Ramos (cell line): ENCODE measurements around the gene ZNF777.
"Not testable (repeated sequence)": the region's sequence is repeated elsewhere in the genome, so short reads cannot be mapped to it uniquely, and the experiment has no call there.

Experiments used
- in situ Hi-C: fragments of 300-500 bp; cut with MboI; formaldehyde crosslinking; loops from one replicate; pipeline ENCODE4 v1.14.3; 2022; ENCODE audit warnings: low sequenced_read_pairs; ENCODE audit not compliant: unreplicated experiment

The ZNF777 gene

DNA sequence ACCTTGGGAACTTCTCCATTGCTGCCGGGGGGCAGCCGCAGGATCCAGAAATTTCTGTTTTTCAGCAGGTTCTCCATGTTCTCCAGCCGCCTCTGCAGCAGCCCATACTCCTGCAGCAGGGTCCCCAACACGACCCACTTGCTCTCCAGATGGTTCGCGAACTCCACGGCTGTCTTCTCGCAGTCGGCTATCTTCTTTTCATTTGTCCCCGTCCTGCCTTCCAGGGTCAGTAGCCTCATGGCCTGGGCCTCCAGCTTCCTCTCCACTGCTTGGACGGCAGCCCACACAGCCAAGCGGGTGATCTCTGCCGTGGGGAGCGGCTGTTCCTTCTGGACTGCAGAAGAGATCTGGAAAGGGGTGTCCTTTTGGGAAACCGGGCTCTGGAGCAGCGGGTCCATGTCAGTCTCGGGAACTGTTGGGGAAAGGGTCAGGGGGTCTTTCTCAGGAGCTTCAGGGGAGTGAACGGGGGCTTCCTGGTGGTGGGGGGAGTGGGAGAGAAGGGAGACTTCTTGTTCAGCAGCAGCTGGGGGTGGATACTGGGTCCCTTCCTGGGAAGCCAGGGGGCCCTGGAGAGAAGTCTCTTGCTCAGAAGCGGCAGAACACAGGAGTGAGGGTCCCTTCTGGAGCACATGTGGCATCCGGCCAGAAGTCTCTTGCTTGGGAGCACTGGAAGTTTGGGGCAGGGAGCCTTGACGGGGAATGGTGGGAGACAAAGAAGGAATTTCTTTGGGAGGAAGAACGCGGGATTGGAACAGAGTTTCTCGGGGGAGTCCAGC lies 5.5 kb downstream of the ZNF777 start:
- in situ Hi-C loops = no loop called here

DNA sequence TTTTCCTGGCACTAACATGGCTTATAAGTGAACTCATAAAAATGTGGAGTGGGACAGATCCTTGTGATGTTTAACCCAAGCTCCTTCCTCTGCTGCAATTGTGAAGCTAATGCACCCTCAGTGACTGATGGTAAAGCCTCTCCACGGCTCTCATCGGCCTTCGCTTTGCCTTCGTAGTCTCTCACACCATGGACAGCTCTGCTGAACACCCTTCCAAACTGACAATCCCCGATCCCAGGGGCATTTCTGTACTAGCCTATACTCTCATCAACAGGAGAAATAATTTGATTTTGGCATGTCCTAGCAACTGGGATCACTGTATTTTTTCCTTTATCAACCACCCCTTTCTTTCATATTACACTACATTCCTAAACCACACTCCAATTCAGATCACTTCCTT lies 6.1 kb downstream of the ZNF777 start:
- in situ Hi-C loops = no loop called here

DNA sequence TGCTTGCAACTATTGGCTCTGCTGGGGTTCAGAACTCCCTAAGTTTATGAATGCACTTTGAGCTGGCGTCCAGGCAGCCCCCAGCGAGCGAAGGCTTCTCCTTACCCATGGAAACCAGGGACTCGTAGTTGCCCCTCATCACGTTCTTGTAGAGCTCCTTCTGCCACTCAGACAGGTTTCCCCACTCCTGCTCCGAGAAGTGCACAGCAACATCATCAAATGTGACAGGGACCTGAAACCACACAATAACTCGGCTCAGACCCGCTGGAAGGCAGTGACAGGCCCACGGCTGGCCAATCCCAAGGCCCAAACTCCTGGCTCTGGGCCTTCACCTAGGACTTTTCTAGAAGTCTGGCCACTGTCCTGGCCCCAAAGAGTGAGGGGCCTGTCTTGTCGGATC lies 6.9 kb downstream of the ZNF777 start:
- in situ Hi-C loops = no loop called here

DNA sequence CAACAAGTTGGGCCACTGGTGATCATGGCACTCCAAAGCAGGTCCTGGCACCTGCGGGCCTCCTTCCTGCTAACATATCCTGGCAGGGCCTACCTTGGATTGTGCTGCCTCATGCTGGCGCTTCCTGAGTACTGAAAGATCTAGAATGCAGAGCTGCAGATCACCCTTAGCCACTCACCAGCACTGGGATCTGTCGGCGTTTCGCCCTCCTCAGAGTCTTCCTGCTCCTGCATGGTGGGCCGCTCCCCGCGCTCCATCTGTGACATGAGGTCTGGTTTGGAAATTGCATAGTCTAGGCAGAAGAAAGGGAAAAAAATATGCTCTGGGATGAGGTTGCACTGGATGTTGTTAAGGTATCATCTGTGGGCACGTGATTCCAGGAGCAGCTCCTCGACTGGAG lies 10.0 kb downstream of the ZNF777 start:
- in situ Hi-C loops = no loop called here

DNA sequence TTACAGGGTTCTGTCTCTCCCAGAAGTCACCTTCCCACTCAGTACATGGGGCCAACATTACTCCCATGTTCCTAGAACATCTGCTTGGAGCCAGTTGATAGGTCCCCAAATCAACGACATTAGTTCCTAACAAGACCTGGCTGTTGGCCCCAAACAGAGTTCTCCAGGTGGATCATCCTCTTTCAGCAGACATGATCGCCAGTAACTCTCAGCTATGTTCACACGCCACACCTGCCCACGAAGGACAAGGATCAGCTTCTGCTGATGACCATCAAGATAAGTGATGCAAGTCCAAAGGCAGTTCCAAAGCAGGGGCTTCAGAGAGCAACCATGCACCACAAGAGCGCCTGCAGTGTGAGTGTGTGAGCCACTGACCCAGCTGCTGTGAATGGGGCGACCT lies 11.0 kb downstream of the ZNF777 start:
- in situ Hi-C loops = no loop called here

DNA sequence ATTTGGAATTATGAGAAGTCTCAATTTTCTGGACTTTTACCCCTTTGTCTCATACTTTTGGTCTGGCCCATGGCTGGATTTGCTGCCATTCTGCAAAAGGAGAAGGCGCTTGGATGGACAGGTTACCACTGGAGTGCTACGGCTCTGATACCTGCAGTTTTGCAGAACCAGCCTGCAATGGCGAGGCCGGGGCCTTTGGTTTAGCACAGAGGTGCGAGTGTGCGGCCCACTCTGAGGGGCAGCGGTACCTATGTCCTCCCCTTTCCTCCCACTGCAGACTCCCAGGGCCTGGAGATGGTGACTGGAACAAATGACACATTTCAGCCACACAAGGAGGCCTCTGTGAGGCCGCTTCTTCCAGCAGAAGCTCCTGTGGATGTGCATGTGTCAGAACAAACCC lies 11.9 kb downstream of the ZNF777 start:
- in situ Hi-C loops = no loop called here

DNA sequence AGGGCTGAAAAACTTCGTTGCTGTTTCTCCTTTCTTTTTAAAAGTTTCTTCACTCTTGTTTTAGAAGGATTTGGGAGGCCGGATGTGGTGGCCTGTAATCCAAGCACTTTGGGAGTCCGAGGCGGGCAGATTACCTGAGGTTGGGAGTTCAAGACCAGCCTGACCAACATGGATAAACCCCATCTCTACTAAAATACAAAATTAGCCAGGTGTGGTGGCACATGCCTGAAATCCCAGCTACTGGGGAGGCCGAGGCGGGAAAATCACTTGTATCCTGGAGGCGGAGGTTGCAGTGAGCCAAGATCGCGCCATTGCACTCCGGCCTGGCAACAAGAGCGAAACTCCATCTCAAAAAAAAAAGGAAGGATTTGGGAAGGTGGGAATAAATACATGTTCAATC lies 14.8 kb downstream of the ZNF777 start:
- in situ Hi-C loops = not testable (repeated sequence)

DNA sequence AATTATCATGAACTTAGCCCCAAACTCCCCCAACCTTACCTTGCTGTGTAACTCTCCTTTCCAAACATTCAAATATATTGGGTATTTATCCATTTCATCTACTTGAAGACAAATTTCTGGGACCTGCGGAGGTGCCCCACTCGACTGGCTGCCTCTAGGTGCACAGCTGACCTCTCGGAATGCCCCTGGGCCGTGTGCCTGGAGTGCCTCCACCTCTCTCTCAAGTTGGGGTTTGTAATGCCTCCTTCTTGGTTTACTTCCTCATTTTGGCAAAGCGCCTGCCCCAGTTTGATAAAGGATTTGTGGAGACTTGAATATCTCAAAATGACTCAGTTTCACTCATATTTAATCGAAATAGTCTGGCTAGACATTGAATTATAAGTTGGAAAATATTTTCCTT lies 16.6 kb downstream of the ZNF777 start:
- in situ Hi-C loops = no loop called here

DNA sequence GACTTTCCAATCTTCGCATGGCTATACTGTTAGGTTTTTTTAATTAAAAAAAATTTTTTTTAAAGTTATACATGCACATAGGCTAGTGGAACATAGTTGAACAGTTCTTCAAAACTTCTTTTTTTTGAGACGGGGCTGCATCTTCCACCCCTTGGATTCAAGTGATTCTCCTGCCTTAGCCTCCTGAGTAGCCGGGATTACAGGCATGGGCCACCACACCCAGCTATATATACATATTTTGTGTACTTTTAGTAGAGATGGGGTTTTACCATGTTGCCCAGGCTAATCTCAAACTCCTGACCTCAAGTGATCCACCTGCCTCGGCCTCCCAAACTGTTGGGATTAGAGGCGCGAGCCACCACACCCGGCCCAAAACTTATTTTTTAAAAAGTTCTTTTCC lies 17.3 kb downstream of the ZNF777 start:
- in situ Hi-C loops = no loop called here

DNA sequence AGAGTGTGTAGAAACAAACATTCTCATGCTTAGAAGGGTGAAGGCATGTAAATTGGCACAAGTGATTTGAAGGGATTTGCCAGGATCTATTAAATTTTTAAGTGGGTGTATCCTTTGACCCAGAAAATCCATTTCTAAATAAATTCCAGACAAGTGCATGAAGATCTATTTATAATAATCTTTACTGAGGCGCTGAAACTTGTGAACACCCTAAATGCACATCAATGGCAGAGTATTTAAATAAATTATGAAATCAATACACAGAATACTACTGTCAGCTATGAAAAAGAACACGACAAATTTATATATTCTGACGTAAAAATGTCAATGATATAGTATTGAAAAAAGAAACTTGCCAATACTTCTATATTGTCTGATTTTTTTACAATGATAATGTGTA lies 17.9 kb downstream of the ZNF777 start:
- in situ Hi-C loops = no loop called here

DNA sequence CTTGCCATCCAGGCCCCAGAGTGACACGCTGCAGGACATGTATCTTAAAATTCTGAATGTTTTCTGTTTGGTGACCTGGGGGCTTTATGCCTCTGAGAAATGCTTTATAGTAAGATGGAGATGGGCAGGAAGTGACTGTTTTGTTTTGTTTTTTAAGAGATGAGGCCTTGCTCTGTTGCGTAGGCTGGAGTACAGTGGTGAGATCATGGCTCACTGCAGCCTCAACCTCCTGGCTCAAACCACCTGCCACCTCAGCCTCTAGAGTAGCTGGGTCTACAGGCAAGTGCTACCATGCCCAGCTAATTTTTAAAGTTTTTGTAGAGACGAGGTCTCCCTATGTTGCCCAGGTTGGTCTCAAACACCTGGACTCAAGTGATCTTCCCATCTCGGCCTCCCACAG lies 20.6 kb downstream of the ZNF777 start:
- in situ Hi-C loops = no loop called here

DNA sequence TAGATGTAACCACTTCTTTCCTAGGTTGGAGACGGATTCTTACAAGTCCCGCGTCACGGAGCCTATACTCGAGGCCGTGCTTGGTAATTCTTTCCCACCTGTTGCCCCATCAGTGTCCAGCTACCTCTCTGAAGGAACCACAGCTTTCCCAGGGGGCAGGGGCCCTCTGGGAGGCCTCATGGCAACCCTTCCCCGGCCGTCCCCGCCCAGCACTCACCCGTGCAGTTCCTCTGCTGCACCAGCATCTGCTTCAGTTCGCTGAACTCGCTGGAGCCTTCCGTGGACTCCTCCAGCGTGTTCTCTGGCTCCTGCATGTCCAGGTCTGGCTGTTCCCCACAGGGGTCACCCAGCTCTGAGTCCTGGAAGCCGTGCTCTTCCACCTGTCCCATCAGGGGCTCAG lies 24.5 kb downstream of the ZNF777 start:
- in situ Hi-C loops = no loop called here

DNA sequence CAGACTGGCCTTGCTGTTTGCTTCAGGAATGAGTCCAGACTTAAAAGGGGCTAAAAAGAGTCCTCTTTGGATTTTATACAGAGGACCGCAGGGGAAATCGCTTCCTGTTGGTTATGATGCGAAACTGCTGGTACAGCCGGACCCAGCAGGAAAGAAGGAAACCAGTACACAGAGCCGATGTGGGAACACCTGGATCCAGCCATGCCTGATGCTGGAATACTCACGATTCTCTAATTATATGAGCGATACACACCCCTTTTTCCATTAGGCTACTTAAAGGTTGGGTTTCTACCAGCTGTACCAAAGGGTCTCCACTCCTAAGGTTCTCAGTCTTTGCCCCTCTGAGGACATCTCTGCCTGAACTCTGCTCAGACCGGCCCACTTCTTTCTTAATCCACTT lies 27.7 kb downstream of the ZNF777 start:
- in situ Hi-C loops = no loop called here

DNA sequence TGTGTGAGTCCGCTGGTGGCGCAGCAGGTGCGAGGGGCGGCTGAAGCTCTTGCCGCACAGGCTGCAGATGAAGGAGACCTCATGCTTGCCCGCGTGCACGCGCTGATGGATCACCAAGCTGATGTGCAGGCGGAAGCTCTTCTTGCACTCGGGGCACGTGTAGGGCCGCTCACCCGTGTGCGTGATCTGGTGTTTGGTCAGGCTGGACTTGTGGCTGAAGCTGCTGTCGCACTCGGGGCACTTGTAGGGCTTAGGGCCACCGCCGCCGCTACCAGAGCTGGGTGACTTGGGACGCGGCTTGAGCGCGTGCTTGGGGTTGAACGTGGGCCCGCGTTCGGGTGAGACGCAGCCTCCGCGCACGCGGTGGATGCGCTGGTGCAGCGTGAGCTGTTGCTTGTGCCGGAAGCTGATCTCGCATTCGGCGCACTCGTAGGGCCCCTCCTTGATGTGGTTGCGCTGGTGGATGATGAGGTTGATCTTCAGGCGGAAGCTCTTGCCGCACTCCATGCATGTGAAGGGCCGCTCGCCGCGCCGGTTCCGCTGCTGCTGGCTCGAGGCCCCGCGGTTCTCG lies 28.7 kb downstream of the ZNF777 start:
- in situ Hi-C loops = no loop called here

DNA sequence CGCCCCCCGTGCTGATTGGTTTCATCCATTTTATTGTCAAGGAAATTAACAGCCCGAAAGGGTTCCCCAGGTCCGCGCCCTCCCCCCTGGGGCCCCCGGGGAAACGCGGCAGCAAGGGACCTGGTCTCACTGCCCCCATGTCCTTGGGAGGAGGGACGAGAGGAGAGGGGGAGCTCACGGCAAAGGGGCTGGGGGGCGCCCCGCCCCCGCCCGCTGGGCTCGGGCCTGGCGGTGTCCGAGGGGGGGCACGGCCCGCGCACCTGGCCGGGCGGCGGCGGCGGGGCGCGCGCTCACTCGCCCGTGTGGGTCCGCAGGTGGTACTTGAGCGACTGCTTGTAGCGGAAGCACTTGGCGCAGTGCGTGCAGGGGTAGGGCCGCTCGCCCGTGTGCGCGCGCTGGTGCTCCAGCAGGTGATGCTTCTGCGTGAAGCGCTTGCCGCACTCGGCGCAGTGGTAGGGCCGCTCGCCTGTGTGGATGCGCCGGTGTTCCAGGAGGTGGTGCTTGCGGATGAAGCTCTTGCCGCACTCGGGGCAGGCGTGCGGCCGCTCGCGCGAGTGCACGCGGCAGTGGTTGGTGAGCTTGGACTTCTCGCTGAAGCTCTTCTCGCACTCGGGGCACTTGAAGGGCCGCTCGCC lies 29.3 kb downstream of the ZNF777 start:
- in situ Hi-C loops = no loop called here

DNA sequence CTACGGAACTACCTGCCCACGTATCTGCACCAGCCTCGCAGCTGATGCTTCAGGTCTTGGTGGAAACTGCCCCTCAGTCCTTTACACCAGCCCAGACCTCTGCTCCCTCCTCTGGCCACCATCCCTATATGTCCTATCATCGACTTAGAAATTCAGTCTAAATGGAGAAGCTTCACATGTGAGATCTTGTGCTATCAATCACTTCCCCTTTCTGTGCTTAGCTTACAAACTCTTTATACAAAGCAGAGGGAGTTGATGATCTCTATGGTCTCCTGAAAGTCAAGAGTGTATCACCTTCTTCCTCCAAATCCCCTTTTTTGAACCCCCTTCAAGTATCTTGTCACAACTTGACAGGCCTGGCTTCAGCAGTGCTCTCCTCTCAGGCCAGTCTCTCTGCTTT lies 30.7 kb downstream of the ZNF777 start:
- in situ Hi-C loops = no loop called here

DNA sequence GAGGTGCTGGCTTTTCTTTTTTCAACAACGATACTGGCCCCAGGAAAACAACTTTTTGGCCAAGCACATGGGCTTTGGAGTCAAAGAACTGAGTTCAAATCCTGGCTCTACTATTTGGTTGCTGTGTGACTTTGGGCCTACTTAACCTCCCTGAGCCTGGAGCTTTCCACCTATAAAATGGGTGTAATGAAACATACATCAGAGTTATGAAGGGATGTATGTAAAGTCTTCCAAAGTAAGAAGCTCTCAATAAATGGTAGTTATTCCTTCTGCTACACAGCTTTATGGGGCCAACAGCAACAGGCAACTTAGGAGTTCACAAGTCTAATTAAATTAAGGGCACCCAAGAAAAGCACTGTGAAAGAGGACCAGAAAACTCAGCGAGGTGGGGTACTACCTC lies 33.0 kb downstream of the ZNF777 start:
- in situ Hi-C loops = no loop called here

DNA sequence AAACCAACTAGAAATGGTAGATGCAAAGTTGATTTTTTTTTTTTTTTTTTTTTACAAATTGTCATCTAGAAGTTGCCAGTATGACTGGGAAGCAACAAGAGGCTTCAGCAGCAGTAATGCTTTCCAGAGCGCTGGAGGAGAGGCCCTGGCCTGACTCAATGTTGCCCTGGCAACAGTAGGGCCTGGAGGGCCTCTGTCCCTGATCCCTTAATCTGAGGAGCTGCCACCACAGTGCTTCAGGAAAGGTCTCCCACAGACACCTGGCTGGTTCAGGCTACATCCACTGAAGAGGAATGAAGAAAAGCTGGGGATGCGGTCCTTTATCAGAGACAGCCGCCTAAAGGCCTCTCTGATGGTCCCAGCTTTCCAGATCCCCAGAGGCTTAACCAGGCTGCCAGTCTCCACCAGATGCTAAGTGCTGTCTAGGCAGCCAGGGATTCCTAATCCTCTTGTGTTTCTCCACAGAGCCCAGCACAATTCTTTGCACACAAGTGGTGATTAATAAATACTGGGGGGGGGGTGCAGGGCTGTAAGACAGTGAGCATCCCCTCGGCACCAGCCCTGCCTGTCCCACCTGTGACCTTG lies 33.7 kb downstream of the ZNF777 start:
- in situ Hi-C loops = no loop called here

DNA sequence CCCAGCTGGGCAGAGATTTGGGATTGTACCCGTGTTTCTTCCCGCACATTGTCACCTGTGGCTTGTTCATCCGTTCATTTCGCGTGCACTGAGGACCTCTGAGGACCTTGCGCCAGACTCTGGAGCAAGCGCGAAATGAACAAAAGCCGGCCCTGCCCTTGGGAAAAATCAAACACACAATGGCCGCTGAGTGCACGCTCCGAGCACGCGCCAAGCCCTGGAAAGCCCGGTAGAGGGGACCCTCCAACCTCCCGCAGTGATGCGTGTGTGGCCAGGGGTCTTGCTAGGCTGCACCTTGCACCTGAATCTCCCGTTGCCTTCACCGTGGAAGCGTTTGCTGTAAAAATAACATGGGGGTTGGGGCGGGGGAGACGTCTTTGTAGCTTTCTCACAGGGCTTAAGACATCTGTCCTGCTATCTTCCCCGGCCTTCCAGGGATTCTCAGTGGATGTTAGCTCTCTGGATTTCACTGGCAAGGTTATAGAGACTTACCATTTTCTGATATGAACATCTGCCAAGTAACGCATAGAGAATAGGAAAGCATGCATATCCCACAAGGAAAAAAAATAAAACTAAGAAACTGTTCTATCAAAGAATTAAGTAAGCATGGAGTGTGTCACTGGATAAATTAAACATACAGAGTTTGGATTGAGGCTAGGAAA lies 37.3 kb downstream of the ZNF777 start:
- in situ Hi-C loops = no loop called here

DNA sequence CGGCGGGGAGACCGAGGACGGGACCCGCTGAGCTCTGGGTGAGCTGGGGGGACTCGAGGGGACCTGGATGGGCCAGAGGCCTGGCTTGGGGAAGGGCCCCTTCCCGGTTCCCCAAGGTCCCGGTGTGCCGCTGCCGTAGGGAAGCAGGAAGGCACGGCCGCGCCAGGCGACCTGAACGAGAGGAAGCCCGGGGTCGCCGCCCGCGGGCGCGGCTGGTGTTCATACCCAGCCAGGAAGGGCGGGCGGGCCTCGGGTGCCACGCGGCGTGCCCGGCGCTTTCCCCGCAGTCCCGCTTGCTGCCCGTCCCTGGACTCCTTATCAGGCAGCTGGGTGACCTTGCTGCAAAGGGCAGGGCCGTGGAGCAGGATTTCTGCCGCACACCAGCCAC lies 38.0 kb downstream of the ZNF777 start:
- in situ Hi-C loops = no loop called here
